Transverse colon (tissue), 4 donors: ENCODE data around the gene CACNB2.

Experiments used
- CTCF ChIP-seq, 5 experiments: fragments of 200-600 bp in 3 of 5; fragments of 450-650 bp in 2 of 5; sonication (generic) in 3 of 5; IDR thresholded peaks; 1 replicate in 2 of 5; 2 replicates in 3 of 5; pipeline ENCODE4 v1.5.1; 2016 to 2017; ENCODE audit warnings: antibody characterized with exemption in 5 of 5, inconsistent platforms in 3 of 5, mild to moderate bottlenecking in 2 of 5, moderate library complexity in 1 of 5
- POLR2A ChIP-seq: fragments of 450-650 bp; IDR thresholded peaks from one replicate; pipeline ENCODE4 v1.6.1; 2016; ENCODE audit warnings: antibody characterized with exemption, mild to moderate bottlenecking, moderate library complexity
- POLR2AphosphoS5 ChIP-seq, 3 donors: sonication (generic); formaldehyde crosslinking; IDR thresholded peaks; one replicate each; pipeline ENCODE4 v1.6.1; 2016; ENCODE audit warnings: antibody characterized with exemption in 3 of 3

DNA sequence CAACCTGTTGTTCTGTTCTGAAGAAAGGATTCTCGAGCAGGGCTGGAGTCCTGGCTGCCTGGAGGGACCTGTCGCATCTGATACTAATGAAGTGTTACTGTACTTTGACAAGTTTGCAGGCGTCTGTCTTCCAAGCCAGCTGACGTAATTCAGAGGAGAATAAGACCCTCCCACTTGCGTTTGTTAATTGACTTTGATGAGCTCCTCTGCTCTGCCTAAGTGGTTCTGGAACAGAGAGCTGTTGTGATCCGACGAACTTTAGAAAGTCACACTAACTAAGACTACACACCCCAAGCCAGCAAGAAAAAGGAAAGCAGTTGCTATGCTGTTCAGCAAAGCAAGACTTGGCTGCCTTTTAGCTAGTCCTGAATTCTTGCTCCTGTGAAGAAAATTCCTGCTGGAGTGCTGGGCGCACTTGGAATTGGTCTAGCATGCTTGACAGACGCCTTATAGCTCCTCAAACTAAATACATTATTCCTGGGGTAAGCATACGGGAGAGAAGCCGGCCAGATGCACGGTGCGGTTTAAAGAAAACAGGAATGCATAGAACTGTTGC, 200.3 kb downstream of the CACNB2 start:
- no peak for TF ChIP-seq CTCF (IDR thresholded peaks at IDR 0.05)
- no peak for TF ChIP-seq POLR2A
- TF ChIP-seq POLR2AphosphoS5 (IDR thresholded peaks at IDR 0.05): no peak
